Measurements from ENCODE around the gene ZG16B. TPM values are rescaled to one million over a fixed set of nuclear protein-coding genes. Genes with fewer than 3 reads are reported as not detected.

The ZG16B gene
- total RNA-seq, 4 donors from 2014 or later: 17.7 to 80.5 (median 23.4) TPM

DNA sequence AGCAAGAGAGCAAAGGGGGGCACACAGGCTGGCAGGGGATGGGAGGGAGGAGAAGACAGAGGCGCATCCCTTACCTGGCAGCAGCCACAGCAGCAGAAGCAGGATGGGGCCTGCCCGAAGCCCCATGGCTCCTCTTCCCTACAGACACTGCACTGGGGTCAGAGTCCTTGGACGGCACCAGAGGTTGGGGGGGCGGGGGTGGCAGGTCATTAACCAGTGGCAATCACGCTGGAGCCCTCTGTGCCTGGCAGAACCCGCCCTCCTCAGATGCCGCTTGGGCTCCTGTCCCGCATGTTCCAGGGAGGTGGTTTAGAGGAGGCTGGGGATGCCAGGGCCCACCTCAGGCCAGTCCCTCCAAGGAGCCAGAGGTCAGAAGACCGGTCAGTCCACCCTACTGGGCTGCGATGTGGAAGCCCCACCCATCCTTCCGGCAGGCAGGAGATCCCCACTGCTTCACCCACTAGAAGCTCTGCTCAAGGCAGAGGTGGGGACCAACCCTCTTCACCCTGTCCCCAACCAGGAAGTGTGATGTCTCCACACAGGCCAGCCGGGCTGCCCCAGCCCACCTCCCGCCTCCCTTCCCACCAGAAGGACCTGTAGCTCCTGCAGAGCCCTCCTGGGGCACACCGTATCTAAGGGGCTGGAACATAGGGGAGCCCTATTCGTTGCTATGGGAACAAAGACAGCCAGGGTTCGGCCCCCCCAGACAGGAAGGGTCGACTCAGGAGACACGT lies 11.7 kb downstream of the ZG16B start:
- TF ChIP-seq EP300 (IDR thresholded peaks at IDR 0.05) (no peak), POLR2A (IDR thresholded peaks at IDR 0.05) (no peak), POLR2AphosphoS5 (IDR thresholded peaks at IDR 0.05) (no peak)
- TF ChIP-seq, protein P1, sequence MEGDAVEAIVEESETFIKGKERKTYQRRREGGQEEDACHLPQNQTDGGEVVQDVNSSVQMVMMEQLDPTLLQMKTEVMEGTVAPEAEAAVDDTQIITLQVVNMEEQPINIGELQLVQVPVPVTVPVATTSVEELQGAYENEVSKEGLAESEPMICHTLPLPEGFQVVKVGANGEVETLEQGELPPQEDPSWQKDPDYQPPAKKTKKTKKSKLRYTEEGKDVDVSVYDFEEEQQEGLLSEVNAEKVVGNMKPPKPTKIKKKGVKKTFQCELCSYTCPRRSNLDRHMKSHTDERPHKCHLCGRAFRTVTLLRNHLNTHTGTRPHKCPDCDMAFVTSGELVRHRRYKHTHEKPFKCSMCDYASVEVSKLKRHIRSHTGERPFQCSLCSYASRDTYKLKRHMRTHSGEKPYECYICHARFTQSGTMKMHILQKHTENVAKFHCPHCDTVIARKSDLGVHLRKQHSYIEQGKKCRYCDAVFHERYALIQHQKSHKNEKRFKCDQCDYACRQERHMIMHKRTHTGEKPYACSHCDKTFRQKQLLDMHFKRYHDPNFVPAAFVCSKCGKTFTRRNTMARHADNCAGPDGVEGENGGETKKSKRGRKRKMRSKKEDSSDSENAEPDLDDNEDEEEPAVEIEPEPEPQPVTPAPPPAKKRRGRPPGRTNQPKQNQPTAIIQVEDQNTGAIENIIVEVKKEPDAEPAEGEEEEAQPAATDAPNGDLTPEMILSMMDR (IDR thresholded peaks at IDR 0.05): no peak
- no peak for DNase-seq (ENCODE audit: low spot score in 2 of 2)
- Histone ChIP-seq H3K4me1 (peaks cover 10% of the 10 kb centered on the region), H3K9me3 (no peaks in the 10 kb centered on the region), H3K27ac (no peak overlapping the region), H3K27me3 (peaks cover 16% of the 10 kb centered on the region), H3K4me3 (peak overlapping the region; percentile 26), H3K36me3 (no peaks in the 10 kb centered on the region)
- WGBS: 81% methylated on average over 7 of the region's 18 CpGs

DNA sequence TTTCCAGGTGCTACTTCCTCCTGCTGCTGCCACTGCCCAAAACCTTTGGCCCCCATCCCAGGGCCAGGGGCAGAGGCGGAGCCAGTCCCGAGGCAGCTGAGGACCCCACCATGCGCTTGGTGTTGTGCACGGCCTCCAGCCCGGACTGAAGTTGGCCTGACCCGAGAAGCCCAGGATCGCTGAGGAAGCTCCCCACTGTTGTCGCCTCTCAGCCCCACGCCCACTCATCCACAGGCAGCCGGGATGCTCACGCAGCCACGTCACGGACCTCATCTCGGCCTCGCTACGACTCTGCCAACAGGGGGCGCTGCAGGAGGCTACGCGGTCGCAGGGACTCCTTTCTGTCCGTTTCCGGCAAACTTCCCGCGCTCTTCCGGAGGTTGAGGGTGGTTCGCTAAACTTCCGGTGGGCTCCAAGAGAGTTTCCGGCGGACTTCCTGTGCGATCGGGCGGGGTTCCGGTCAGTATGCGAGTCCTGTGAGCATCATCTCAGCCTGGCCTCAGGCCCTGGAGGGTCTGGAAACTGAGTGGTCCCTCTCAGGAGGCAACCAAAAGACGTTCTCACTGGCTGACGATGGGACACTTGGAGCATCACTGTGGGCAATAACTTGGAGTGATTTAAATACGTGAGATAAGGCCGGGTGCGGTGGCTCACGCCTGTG lies 12.4 kb downstream of the ZG16B start:
- peaks cover 10% of the 10 kb centered on the region for H3K4me1 ChIP-seq
- no peaks in the 10 kb centered on the region for H3K36me3 ChIP-seq
- H3K27me3 ChIP-seq: peaks cover 15% of the 10 kb centered on the region
- DNase-seq (ENCODE audit: low spot score in 2 of 2): peak in 1 of 2 donors; percentile 76
- H3K27ac ChIP-seq: no peak overlapping the region
- TF ChIP-seq, protein P1 (IDR thresholded peaks at IDR 0.05): peak in 1 of 2 donors; percentile 47
- TF ChIP-seq POLR2AphosphoS5 (IDR thresholded peaks at IDR 0.05) (no peak), POLR2A (IDR thresholded peaks at IDR 0.05) (no peak), EP300 (IDR thresholded peaks at IDR 0.05) (no peak)
- H3K4me3 ChIP-seq: peak overlapping the region; percentile 26
- 50% methylated on average over 17 of the region's 40 CpGs for WGBS
- no peaks in the 10 kb centered on the region for H3K9me3 ChIP-seq

DNA sequence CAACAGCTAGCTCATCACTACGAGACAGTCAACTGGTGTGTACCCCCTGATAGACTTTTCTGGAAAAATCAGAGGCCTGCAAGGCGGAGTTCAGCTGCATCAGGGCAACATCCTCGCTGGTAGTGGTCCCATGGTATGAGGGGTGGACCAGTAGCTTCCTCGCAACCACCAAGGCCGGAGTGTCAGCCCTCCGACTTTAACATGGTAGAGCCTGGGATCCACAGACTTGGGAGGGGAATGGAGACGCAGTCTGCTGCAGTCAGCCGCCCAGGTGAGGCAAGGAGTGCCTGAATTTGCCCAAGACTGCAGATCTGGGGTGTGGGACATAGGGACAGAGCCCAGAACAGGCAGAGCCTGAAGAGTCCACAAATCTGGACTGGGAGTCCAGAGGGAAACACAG lies 13.4 kb downstream of the ZG16B start:
- peaks cover 15% of the 10 kb centered on the region for H3K27me3 ChIP-seq
- H3K9me3 ChIP-seq: no peaks in the 10 kb centered on the region
- no peak overlapping the region for H3K4me3 ChIP-seq
- no peak overlapping the region for H3K27ac ChIP-seq
- peaks cover 10% of the 10 kb centered on the region for H3K4me1 ChIP-seq
- WGBS: 83% methylated on average over 7 of the region's 8 CpGs
- no peak for DNase-seq (ENCODE audit: low spot score in 2 of 2)
- no peaks in the 10 kb centered on the region for H3K36me3 ChIP-seq
- no peak for TF ChIP-seq POLR2A (IDR thresholded peaks at IDR 0.05)
- TF ChIP-seq, protein P1 (IDR thresholded peaks at IDR 0.05): no peak
- TF ChIP-seq EP300 (IDR thresholded peaks at IDR 0.05): no peak
- TF ChIP-seq POLR2AphosphoS5 (IDR thresholded peaks at IDR 0.05): no peak

DNA sequence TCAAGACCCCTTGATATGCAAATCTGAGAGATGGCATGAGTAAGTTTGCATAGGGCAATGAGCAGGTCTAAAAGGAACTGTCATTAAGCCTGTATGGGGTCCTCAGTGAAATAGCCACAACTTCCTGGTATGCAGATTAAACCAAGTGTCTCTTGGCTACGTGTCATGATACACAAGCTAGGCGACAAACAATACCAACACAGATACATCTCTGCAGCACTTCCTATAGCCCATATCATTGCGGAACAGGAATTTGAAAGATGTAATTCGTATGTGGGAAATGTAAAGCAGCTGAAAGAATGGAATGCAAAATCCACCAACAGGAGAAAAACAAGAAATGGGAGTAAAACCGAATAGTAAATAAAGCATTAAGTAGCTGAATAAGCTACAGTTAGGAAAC lies 15.0 kb downstream of the ZG16B start:
- WGBS: 72% methylated on average over 5 of the region's 5 CpGs
- H3K36me3 ChIP-seq: no peaks in the 10 kb centered on the region
- H3K4me3 ChIP-seq: no peak overlapping the region
- H3K27me3 ChIP-seq: peaks cover 26% of the 10 kb centered on the region
- DNase-seq (ENCODE audit: low spot score in 2 of 2): no peak
- no peaks in the 10 kb centered on the region for H3K9me3 ChIP-seq
- H3K27ac ChIP-seq: no peak overlapping the region
- H3K4me1 ChIP-seq: peaks cover 10% of the 10 kb centered on the region
- TF ChIP-seq POLR2A (IDR thresholded peaks at IDR 0.05) (no peak), POLR2AphosphoS5 (IDR thresholded peaks at IDR 0.05) (no peak), EP300 (IDR thresholded peaks at IDR 0.05) (no peak)
- TF ChIP-seq, protein P1 (IDR thresholded peaks at IDR 0.05): no peak
